ENCODE results near the gene CMTM6.
A peak's percentile ranks its signal among the peaks of the same experiment; 100 is the strongest.

Gene CMTM6

DNA sequence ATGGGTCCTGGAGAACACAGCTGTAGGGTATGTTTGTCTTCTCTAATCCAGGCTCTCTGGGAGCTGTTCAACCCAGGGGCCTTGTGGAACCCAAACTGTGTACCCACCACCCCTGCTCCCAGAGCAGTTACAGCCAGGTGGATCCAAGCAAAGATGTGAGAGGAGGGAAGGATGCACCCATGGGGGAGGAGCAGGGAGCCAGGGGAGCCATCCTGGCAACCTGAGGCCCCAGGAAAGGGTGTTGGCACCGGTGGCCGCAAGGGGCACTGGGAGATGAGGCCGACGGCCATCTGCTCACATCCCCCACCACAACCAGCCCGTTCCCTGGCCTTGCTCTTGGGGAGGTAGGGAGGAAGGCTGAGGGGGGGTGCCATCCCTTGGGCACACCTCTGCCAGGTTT is 43.2 kb downstream of the CMTM6 start:
- TF ChIP-seq POLR2A (IDR thresholded peaks at IDR 0.05; ENCODE audit: extremely low read depth, insufficient read length) (no peak), CTCF (IDR thresholded peaks at IDR 0.05; ENCODE audit: low read depth, low read length) (no peak), MYC (IDR thresholded peaks at IDR 0.05; ENCODE audit: low read depth, low read length) (no peak)
- TF ChIP-seq, protein P1, sequence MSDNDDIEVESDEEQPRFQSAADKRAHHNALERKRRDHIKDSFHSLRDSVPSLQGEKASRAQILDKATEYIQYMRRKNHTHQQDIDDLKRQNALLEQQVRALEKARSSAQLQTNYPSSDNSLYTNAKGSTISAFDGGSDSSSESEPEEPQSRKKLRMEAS (IDR thresholded peaks at IDR 0.05; ENCODE audit: low read depth, low read length) = no peak
- DNase-seq (ENCODE audit: low read depth) = no peak
- H3K4me3 ChIP-seq (ENCODE audit: low read depth, low read length) = no peak overlapping the region

DNA sequence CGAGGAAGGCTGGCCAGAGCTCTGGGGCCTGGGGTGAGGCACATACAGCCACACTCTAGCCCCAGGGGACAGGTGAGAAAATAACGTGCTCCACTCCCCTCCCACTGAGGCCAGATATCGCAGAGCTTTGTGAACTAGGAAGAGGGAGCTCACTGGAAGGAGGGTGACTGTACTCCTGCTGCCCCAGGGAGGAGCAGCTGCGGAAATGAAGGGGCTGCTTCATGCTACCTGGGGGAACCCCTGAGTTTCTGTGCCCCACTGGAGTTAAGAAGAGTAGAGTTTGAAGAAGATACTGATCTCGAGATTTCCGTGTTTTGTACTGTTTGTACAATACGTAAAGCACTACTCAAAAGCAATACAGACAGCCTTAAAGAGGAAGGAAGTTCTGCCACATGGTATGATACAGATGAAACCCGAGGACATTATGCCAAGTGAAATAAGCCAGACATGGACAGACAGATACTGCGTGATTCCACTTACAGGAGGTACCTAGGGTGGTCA is 44.6 kb downstream of the CMTM6 start:
- TF ChIP-seq MYC (IDR thresholded peaks at IDR 0.05; ENCODE audit: low read depth, low read length) (peak; percentile 64), POLR2A (IDR thresholded peaks at IDR 0.05; ENCODE audit: extremely low read depth, insufficient read length) (no peak), CTCF (IDR thresholded peaks at IDR 0.05; ENCODE audit: low read depth, low read length) (no peak)
- TF ChIP-seq, protein P1 (IDR thresholded peaks at IDR 0.05; ENCODE audit: low read depth, low read length) = peak; percentile 77
- DNase-seq (ENCODE audit: low read depth) = peak; percentile 73
- H3K4me3 ChIP-seq (ENCODE audit: low read depth, low read length) = peak overlapping the region; percentile 8

- no peak for DNase-seq (ENCODE audit: low read depth)
- TF ChIP-seq CTCF (IDR thresholded peaks at IDR 0.05; ENCODE audit: low read depth, low read length) (no peak), MYC (IDR thresholded peaks at IDR 0.05; ENCODE audit: low read depth, low read length) (no peak), POLR2A (IDR thresholded peaks at IDR 0.05; ENCODE audit: extremely low read depth, insufficient read length) (no peak)
- TF ChIP-seq, protein P1 (IDR thresholded peaks at IDR 0.05; ENCODE audit: low read depth, low read length) = no peak
- no peak overlapping the region for H3K4me3 ChIP-seq (ENCODE audit: low read depth, low read length)
Observed at GRCh38 chr3:32456429-32457130, 46.1 kb downstream of the CMTM6 start.

DNA sequence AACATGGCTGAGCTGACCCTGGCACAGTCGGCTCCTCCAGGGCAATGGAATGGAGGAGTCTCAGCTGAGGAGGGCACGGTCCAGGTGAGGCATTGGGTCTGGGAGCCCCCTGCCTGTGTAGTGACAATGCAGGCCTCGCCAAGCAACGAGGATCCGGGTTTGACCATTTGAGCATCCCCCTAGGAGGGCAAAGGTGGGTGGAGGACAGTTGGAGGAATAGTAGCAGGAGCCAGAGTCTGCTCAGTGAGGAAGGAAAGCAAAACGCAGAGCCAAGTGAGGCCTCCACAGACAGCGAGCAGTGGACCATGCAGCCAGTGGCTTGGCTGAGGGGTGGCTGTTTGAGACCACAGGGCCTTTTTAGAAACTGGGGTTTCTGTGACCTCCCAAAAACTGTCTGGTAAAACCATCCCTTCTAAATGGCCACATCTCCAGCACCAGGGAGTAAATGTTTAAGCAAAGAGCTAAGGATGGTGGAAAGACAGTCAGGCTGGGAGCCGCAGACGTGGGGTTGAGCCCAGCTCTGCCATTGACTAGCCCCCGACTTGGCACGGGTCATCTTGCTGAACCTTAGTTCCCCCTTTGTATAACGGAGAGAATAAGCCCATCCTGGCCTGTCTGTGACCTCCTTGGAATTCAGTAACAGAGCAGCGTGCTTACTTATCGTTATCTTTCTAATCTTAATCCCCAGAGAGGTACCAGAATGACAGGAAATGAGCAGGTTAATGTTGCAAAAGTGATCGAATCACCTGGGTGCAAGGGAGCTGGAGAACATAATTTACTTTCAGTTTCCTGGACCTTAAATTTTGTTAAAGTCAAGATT is 46.8 kb downstream of the CMTM6 start:
- TF ChIP-seq MYC (IDR thresholded peaks at IDR 0.05; ENCODE audit: low read depth, low read length) = no peak
- no peak for TF ChIP-seq CTCF (IDR thresholded peaks at IDR 0.05; ENCODE audit: low read depth, low read length)
- TF ChIP-seq, protein P1 (IDR thresholded peaks at IDR 0.05; ENCODE audit: low read depth, low read length) = no peak
- TF ChIP-seq POLR2A (IDR thresholded peaks at IDR 0.05; ENCODE audit: extremely low read depth, insufficient read length) = no peak
- no peak overlapping the region for H3K4me3 ChIP-seq (ENCODE audit: low read depth, low read length)
- DNase-seq (ENCODE audit: low read depth) = no peak

GRCh38 chr3:32454731-32455608 is 47.7 kb downstream of the CMTM6 start:
- TF ChIP-seq POLR2A (IDR thresholded peaks at IDR 0.05; ENCODE audit: extremely low read depth, insufficient read length) = no peak
- no peak for TF ChIP-seq MYC (IDR thresholded peaks at IDR 0.05; ENCODE audit: low read depth, low read length)
- TF ChIP-seq, protein P1 (IDR thresholded peaks at IDR 0.05; ENCODE audit: low read depth, low read length) = no peak
- TF ChIP-seq CTCF (IDR thresholded peaks at IDR 0.05; ENCODE audit: low read depth, low read length) = no peak
- H3K4me3 ChIP-seq (ENCODE audit: low read depth, low read length) = no peak overlapping the region
- DNase-seq (ENCODE audit: low read depth) = no peak
